Right hindlimb (tissue), 1 donor: ENCODE measurements around the gene GMDS.

ENCODE experiments used
- DNase-seq: peaks from one replicate; pipeline ENCODE4 v3.0.0-alpha.2; 2018

Gene GMDS

DNA sequence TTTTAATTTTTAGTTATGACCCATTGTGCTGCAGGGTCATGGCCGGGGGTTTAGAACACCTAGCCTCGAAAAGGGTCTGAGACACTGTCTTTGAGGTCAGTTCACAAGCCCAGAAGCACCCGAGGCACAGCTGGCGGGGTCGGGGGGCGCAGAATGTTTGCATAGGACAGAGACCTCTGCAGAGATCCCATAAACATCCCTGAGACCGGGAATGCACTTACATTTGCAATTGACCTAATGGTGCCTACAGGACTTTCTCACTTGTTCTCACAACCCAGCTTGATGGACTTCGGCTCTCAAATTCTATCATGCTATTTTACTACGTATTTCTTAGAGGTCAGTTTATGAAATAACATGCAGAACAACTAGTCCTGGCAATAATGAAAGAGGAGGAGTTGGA lies 669.2 kb downstream of the GMDS start:
- no peak for DNase-seq

DNA sequence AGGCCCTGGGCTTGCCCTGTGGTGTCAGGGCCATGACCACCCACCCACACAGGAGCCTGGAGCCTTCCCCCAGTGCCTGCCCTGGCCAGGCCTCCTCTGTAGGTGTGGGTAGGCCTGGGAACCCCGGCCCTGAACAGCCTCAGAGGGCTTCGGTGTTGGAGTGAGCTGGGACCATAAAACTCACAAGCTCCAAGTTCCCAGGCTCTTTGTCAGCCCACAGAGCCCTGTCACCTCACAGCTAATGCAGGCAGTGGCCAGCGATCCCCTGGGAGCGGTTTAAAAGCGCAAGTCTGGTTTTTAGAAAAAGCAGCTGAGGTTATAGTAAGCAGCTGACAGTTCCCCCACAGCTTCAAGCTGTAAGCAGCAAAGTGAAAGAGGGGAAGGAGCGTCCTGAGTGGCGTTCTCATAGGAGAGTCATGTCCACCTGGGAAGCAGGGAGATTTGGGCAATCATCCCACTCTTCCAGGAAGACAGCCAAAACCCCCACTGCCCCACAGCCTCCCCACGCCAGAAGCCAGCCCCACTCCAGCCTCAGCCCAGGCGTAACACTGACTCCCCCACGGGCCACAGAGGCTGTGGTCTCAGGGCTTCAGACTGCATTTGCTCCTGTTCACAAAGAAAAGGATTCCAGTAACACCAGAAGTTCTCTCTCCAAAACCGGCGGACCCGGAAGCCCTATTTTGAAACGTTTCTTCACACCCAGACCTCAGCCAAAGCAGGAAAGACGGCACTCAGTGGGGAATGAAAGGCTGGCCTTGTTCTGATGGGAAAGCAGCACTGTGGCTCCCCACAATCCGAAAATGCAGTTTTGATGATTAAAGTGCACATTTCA lies 670.0 kb downstream of the GMDS start:
- DNase-seq = peak; percentile 71

DNA sequence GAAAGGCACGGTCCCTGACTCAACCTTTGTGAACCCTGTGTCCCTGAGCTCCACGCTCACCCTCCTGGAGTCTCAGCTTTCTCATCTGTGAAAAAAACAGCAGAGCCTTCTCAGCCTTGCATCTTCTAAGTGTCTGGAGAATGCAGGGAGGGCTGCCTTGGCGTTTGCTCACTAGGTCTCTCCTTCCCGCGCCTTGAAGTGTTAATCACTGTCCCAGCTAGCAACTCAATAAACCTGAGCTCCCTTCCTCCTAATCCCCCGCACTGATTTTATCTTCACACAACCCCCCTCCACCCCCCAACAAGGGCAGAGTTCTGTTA lies 670.6 kb downstream of the GMDS start:
- DNase-seq = no peak

DNA sequence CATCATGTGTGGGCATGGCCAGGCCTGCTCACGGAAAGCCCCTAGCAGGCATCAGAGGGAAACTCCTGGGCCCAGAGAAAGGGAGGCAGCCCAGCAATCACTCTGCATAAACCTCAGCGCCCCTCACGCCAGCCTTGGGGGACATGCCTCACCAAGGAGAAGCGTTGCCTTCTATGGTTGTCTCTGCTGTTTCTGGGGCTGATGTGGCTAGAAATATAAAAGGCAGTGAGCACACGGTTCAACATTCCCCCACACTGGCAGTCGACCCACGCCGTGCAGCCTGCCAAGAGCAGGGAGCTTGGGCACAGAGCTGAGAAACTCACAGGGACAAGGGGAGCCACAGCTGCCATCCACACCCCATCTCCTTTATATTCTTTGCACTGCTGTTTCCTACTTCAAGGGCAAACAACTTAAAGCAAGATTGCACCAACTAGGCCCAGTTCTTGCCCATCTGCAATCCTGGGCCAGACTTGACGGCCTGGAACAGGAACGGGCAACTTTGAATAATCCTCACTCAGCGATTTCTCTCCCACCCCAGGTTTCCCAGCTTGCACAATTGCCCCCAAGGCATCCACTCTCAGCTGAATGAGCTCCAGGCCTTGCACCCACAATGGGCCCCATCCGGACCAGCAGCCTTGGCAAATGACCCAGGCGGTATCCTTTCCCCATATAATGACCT lies 671.2 kb downstream of the GMDS start:
- peak; percentile 49 for DNase-seq
